Measurements from ENCODE around the gene KLF8. TPM values are rescaled to one million over a fixed set of nuclear protein-coding genes. Genes with fewer than 3 reads are reported as not detected.
"Not testable (repeated sequence)": the region's sequence is repeated elsewhere in the genome, so short reads cannot be mapped to it uniquely, and the experiment has no call there.

KLF8 gene
- total RNA-seq: 10.4 TPM

- no peak for DNase-seq
These were observed at the start of gene KLF8 for GRCh38 chrX:56232221-56233082. KLF8 (plus strand) TSS chrX:56232356; CDS start chrX:56233335, 979 bp downstream.

GRCh38 chrX:56206945-56207344, 25.2 kb upstream of the KLF8 start:
- not testable (repeated sequence) for DNase-seq

GRCh38 chrX:56211701-56212100, 20.5 kb upstream of the KLF8 start:
- no peak for DNase-seq

GRCh38 chrX:56216332-56216731, 15.8 kb upstream of the KLF8 start:
- DNase-seq: no peak

GRCh38 chrX:56219700-56220099, 12.5 kb upstream of the KLF8 start:
- DNase-seq: no peak

- DNase-seq: no peak
These were observed 11.1 kb upstream of the KLF8 start for GRCh38 chrX:56221101-56221500.

- no peak for DNase-seq
These were observed 9.6 kb upstream of the KLF8 start for GRCh38 chrX:56222473-56223000.

- no peak for DNase-seq
These were observed 5.2 kb upstream of the KLF8 start for GRCh38 chrX:56226980-56227379.

- DNase-seq: no peak
These were observed 3.2 kb upstream of the KLF8 start for GRCh38 chrX:56228914-56229313.

- no peak for DNase-seq
These were observed 542 bp upstream of the KLF8 start for GRCh38 chrX:56231537-56232090.

- no peak for DNase-seq
These were observed 944 bp downstream of the KLF8 start for GRCh38 chrX:56233100-56233499.

- no peak for DNase-seq
These were observed 1.5 kb downstream of the KLF8 start for GRCh38 chrX:56233682-56234081.

- no peak for DNase-seq
These were observed 16.3 kb downstream of the KLF8 start for GRCh38 chrX:56248492-56248891.

GRCh38 chrX:56253832-56254703, 21.9 kb downstream of the KLF8 start:
- DNase-seq: no peak

- DNase-seq: no peak
These were observed 36.7 kb downstream of the KLF8 start for GRCh38 chrX:56268888-56269287.

- no peak for DNase-seq
These were observed 46.5 kb downstream of the KLF8 start for GRCh38 chrX:56278692-56279091.

- no peak for DNase-seq
These were observed 47.7 kb downstream of the KLF8 start for GRCh38 chrX:56279863-56280262.

- no peak for DNase-seq
These were observed 49.6 kb downstream of the KLF8 start for GRCh38 chrX:56281789-56282188.

GRCh38 chrX:56284269-56284668, 52.1 kb downstream of the KLF8 start:
- DNase-seq: no peak

- DNase-seq: no peak
These were observed 56.5 kb downstream of the KLF8 start for GRCh38 chrX:56288608-56289007.

- DNase-seq: no peak
These were observed 57.3 kb downstream of the KLF8 start for GRCh38 chrX:56289449-56289848.

- no peak for DNase-seq
These were observed 76.6 kb downstream of the KLF8 start for GRCh38 chrX:56308726-56309125.

GRCh38 chrX:56309881-56310280, 77.7 kb downstream of the KLF8 start:
- DNase-seq: no peak
